NT2/D1 (cell line): ENCODE measurements around the gene CYP39A1.

Experiments
- SUZ12 ChIP-seq: IDR thresholded peaks from 2 replicates; pipeline ENCODE4 v1.6.1; 2011; ENCODE audit not compliant: insufficient read length, insufficient read depth; ENCODE audit errors: extremely low read depth
- YY1 ChIP-seq: IDR thresholded peaks from 2 replicates; pipeline ENCODE4 v1.6.1; 2011; ENCODE audit not compliant: insufficient read length, insufficient read depth
- ZNF274 ChIP-seq: IDR thresholded peaks from 2 replicates; pipeline ENCODE4 v1.6.1; 2011; ENCODE audit warnings: mild to moderate bottlenecking, low read depth, low read length

DNA sequence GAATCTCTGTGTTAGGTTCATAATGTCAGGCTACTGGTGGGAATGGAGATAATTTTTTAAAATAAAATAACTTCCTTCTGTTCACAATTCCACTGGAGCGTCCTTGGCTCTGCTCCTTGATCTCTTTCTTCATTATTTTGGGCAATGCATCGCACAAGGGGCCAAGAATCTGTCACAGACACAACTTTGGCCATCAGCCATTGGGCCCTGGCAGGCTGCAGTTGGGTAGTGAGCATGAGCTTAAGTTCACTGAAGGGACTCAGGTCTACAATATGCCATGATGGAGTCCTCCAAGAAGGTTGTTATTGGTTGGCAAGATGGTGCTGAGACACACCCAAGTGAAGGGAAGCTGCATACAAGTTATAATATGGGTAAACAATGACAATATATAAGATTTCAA, 40.0 kb downstream of the CYP39A1 start:
- no peak for TF ChIP-seq ZNF274
- no peak for TF ChIP-seq YY1
- TF ChIP-seq SUZ12, result no peak
